ENCODE data around the gene DNAH9.
A peak's percentile ranks its signal among the peaks of the same experiment; 100 is the strongest.

DNAH9 gene

DNA sequence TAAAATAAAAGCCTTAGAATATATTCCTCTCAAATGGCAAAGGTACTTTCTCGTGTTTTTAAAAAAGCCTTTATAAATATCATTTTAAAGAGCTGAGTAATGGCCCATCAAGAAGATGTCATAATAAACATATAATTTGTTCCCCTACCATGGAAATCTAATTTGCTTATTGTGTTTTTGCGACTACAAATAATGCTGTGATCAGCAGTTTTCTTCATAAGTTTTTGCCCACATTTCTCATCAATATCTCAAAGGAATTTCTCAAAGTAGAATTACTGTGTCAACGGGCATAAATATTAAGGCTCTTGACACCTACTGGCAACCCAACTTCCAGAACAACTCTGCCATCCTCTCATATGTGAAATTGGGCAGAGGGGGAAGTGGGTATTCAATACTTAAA is 381.5 kb downstream of the DNAH9 start:
- H3K4me3 ChIP-seq (ENCODE audit: insufficient read depth, low read depth, low read length, poor library complexity, severe bottlenecking), result no peak overlapping the region
- H3K4me1 ChIP-seq (ENCODE audit: control insufficient read depth, insufficient read depth, low read length, poor library complexity, severe bottlenecking), result no peaks in the 10 kb centered on the region
- H3K9me3 ChIP-seq (ENCODE audit: control insufficient read depth, low read length), result no peaks in the 10 kb centered on the region
- no peaks in the 10 kb centered on the region for H3K27me3 ChIP-seq (replicated peaks; ENCODE audit: control insufficient read depth, insufficient read depth, low read length, poor library complexity, severe bottlenecking)
- no peak for DNase-seq
- peaks cover 32% of the 10 kb centered on the region for H3K36me3 ChIP-seq (ENCODE audit: control insufficient read depth, insufficient read depth, low read length)
- no peak overlapping the region for H3K27ac ChIP-seq (ENCODE audit: insufficient read depth, low read length, poor library complexity, severe bottlenecking)

- H3K36me3 ChIP-seq (ENCODE audit: control insufficient read depth, insufficient read depth, low read length), result peaks cover 32% of the 10 kb centered on the region
- H3K27me3 ChIP-seq (replicated peaks; ENCODE audit: control insufficient read depth, insufficient read depth, low read length, poor library complexity, severe bottlenecking), result no peaks in the 10 kb centered on the region
- H3K9me3 ChIP-seq (ENCODE audit: control insufficient read depth, low read length), result no peaks in the 10 kb centered on the region
- DNase-seq, result no peak
- no peaks in the 10 kb centered on the region for H3K4me1 ChIP-seq (ENCODE audit: control insufficient read depth, insufficient read depth, low read length, poor library complexity, severe bottlenecking)
- no peak overlapping the region for H3K4me3 ChIP-seq (ENCODE audit: insufficient read depth, low read depth, low read length, poor library complexity, severe bottlenecking)
- no peak overlapping the region for H3K27ac ChIP-seq (ENCODE audit: insufficient read depth, low read length, poor library complexity, severe bottlenecking)
These were observed 382.5 kb downstream of the DNAH9 start for GRCh38 chr17:11980813-11981212.

GRCh38 chr17:11981862-11982261 is 383.6 kb downstream of the DNAH9 start:
- H3K4me1 ChIP-seq (ENCODE audit: control insufficient read depth, insufficient read depth, low read length, poor library complexity, severe bottlenecking), result no peaks in the 10 kb centered on the region
- no peaks in the 10 kb centered on the region for H3K27me3 ChIP-seq (replicated peaks; ENCODE audit: control insufficient read depth, insufficient read depth, low read length, poor library complexity, severe bottlenecking)
- no peak overlapping the region for H3K4me3 ChIP-seq (ENCODE audit: insufficient read depth, low read depth, low read length, poor library complexity, severe bottlenecking)
- DNase-seq, result no peak
- H3K9me3 ChIP-seq (ENCODE audit: control insufficient read depth, low read length), result no peaks in the 10 kb centered on the region
- H3K27ac ChIP-seq (ENCODE audit: insufficient read depth, low read length, poor library complexity, severe bottlenecking), result no peak overlapping the region
- H3K36me3 ChIP-seq (ENCODE audit: control insufficient read depth, insufficient read depth, low read length), result peaks cover 36% of the 10 kb centered on the region

GRCh38 chr17:11986179-11986941 is 388.1 kb downstream of the DNAH9 start:
- no peak overlapping the region for H3K27ac ChIP-seq (ENCODE audit: insufficient read depth, low read length, poor library complexity, severe bottlenecking)
- H3K9me3 ChIP-seq (ENCODE audit: control insufficient read depth, low read length), result no peaks in the 10 kb centered on the region
- DNase-seq, result no peak
- no peaks in the 10 kb centered on the region for H3K4me1 ChIP-seq (ENCODE audit: control insufficient read depth, insufficient read depth, low read length, poor library complexity, severe bottlenecking)
- H3K27me3 ChIP-seq (replicated peaks; ENCODE audit: control insufficient read depth, insufficient read depth, low read length, poor library complexity, severe bottlenecking), result no peaks in the 10 kb centered on the region
- H3K36me3 ChIP-seq (ENCODE audit: control insufficient read depth, insufficient read depth, low read length), result peaks cover 33% of the 10 kb centered on the region
- H3K4me3 ChIP-seq (ENCODE audit: insufficient read depth, low read depth, low read length, poor library complexity, severe bottlenecking), result no peak overlapping the region

GRCh38 chr17:11986942-11987329 is 388.7 kb downstream of the DNAH9 start:
- H3K36me3 ChIP-seq (ENCODE audit: control insufficient read depth, insufficient read depth, low read length), result peaks cover 35% of the 10 kb centered on the region
- H3K4me3 ChIP-seq (ENCODE audit: insufficient read depth, low read depth, low read length, poor library complexity, severe bottlenecking), result no peak overlapping the region
- no peaks in the 10 kb centered on the region for H3K27me3 ChIP-seq (replicated peaks; ENCODE audit: control insufficient read depth, insufficient read depth, low read length, poor library complexity, severe bottlenecking)
- no peak for DNase-seq
- H3K9me3 ChIP-seq (ENCODE audit: control insufficient read depth, low read length), result no peaks in the 10 kb centered on the region
- H3K27ac ChIP-seq (ENCODE audit: insufficient read depth, low read length, poor library complexity, severe bottlenecking), result no peak overlapping the region
- H3K4me1 ChIP-seq (ENCODE audit: control insufficient read depth, insufficient read depth, low read length, poor library complexity, severe bottlenecking), result peaks cover 2% of the 10 kb centered on the region

- Histone ChIP-seq H3K36me3 (ENCODE audit: control insufficient read depth, insufficient read depth, low read length) (peaks cover 24% of the 10 kb centered on the region), H3K4me3 (ENCODE audit: insufficient read depth, low read depth, low read length, poor library complexity, severe bottlenecking) (no peak overlapping the region), H3K27ac (ENCODE audit: insufficient read depth, low read length, poor library complexity, severe bottlenecking) (no peak overlapping the region), H3K9me3 (ENCODE audit: control insufficient read depth, low read length) (no peaks in the 10 kb centered on the region), H3K27me3 (replicated peaks; ENCODE audit: control insufficient read depth, insufficient read depth, low read length, poor library complexity, severe bottlenecking) (no peaks in the 10 kb centered on the region), H3K4me1 (ENCODE audit: control insufficient read depth, insufficient read depth, low read length, poor library complexity, severe bottlenecking) (peaks cover 3% of the 10 kb centered on the region)
- no peak for DNase-seq
These were observed 392.2 kb downstream of the DNAH9 start for GRCh38 chr17:11990363-11990983.

DNA sequence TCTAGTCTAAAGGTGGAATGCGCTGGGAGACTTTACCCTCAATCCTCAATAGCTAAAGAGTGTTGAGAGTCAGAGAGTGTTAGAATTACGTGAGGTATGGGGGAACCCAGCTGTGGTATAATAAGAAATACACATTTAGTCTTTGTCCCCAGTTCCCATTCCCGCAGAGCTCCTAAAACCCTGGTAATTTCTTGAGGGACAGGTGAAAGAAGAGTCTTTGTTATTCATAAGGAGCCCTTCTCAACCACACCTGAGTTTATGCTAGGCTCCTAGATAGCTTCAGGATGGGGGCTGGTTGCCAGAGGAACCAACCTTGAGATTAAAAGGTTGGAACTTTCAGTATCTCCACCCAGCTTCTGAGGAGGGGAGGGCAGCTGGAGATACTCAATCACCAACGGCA is 393.2 kb downstream of the DNAH9 start:
- Histone ChIP-seq H3K36me3 (ENCODE audit: control insufficient read depth, insufficient read depth, low read length) (peaks cover 19% of the 10 kb centered on the region), H3K27ac (ENCODE audit: insufficient read depth, low read length, poor library complexity, severe bottlenecking) (no peak overlapping the region), H3K4me1 (ENCODE audit: control insufficient read depth, insufficient read depth, low read length, poor library complexity, severe bottlenecking) (peaks cover 3% of the 10 kb centered on the region), H3K9me3 (ENCODE audit: control insufficient read depth, low read length) (no peaks in the 10 kb centered on the region), H3K27me3 (replicated peaks; ENCODE audit: control insufficient read depth, insufficient read depth, low read length, poor library complexity, severe bottlenecking) (no peaks in the 10 kb centered on the region), H3K4me3 (ENCODE audit: insufficient read depth, low read depth, low read length, poor library complexity, severe bottlenecking) (no peak overlapping the region)
- DNase-seq, result no peak

GRCh38 chr17:11996722-11997146 is 398.5 kb downstream of the DNAH9 start:
- H3K4me1 ChIP-seq (ENCODE audit: control insufficient read depth, insufficient read depth, low read length, poor library complexity, severe bottlenecking), result peaks cover 3% of the 10 kb centered on the region
- DNase-seq, result peak in 1 of 3 donors; percentile 16

GRCh38 chr17:11997147-11997971 is 399.1 kb downstream of the DNAH9 start, which contains the start of gene ZNF18:
Gene ZNF18, minus strand, starts transcription at chr17:11997475. Its CDS starts 4,646 bp downstream, at chr17:11992829.
- no peaks in the 10 kb centered on the region for H3K27me3 ChIP-seq (replicated peaks; ENCODE audit: control insufficient read depth, insufficient read depth, low read length, poor library complexity, severe bottlenecking)
- H3K4me1 ChIP-seq (ENCODE audit: control insufficient read depth, insufficient read depth, low read length, poor library complexity, severe bottlenecking), result no peaks in the 10 kb centered on the region
- peak within 1 kb of the TSS; percentile 82 for H3K4me3 ChIP-seq (ENCODE audit: insufficient read depth, low read depth, low read length, poor library complexity, severe bottlenecking)

More at GRCh38 chr17:11996722-11997146, 398.5 kb downstream of the DNAH9 start:
- peaks cover 7% of the 10 kb centered on the region for H3K36me3 ChIP-seq (ENCODE audit: control insufficient read depth, insufficient read depth, low read length)
- H3K27me3 ChIP-seq (replicated peaks; ENCODE audit: control insufficient read depth, insufficient read depth, low read length, poor library complexity, severe bottlenecking), result no peaks in the 10 kb centered on the region
- no peaks in the 10 kb centered on the region for H3K9me3 ChIP-seq (ENCODE audit: control insufficient read depth, low read length)
- peak overlapping the region; percentile 82 for H3K4me3 ChIP-seq (ENCODE audit: insufficient read depth, low read depth, low read length, poor library complexity, severe bottlenecking)
- H3K27ac ChIP-seq (ENCODE audit: insufficient read depth, low read length, poor library complexity, severe bottlenecking), result peak overlapping the region; percentile 86

GRCh38 chr17:11997972-11998233 is 399.6 kb downstream of the DNAH9 start:
- no peak for DNase-seq
- no peaks in the 10 kb centered on the region for H3K27me3 ChIP-seq (replicated peaks; ENCODE audit: control insufficient read depth, insufficient read depth, low read length, poor library complexity, severe bottlenecking)
- no peaks in the 10 kb centered on the region for H3K9me3 ChIP-seq (ENCODE audit: control insufficient read depth, low read length)
- H3K36me3 ChIP-seq (ENCODE audit: control insufficient read depth, insufficient read depth, low read length), result no peaks in the 10 kb centered on the region
- H3K27ac ChIP-seq (ENCODE audit: insufficient read depth, low read length, poor library complexity, severe bottlenecking), result peak overlapping the region; percentile 86
- peak overlapping the region; percentile 82 for H3K4me3 ChIP-seq (ENCODE audit: insufficient read depth, low read depth, low read length, poor library complexity, severe bottlenecking)
- no peaks in the 10 kb centered on the region for H3K4me1 ChIP-seq (ENCODE audit: control insufficient read depth, insufficient read depth, low read length, poor library complexity, severe bottlenecking)

More at GRCh38 chr17:11997147-11997971, 399.1 kb downstream of the DNAH9 start, which contains the start of gene ZNF18:
- no peaks in the 10 kb centered on the region for H3K9me3 ChIP-seq (ENCODE audit: control insufficient read depth, low read length)
- peak; percentile 89 to 91 (median 90) for DNase-seq
- peak within 1 kb of the TSS; percentile 86 for H3K27ac ChIP-seq (ENCODE audit: insufficient read depth, low read length, poor library complexity, severe bottlenecking)
- peaks cover 1% of the 10 kb centered on the region for H3K36me3 ChIP-seq (ENCODE audit: control insufficient read depth, insufficient read depth, low read length)
